Astrocyte (in vitro differentiated cells and primary cell): ENCODE data around the gene TLR6. TPM values are rescaled to one million over a fixed set of nuclear protein-coding genes. Genes with fewer than 3 reads are reported as not detected.

Experiments
- DNase-seq: peaks from one replicate; pipeline ENCODE4 v3.0.0-alpha.2; 2010; ENCODE audit warnings: low read depth
- FAIRE-seq: peaks from 2 replicates; lab custom pipeline; 2011; peaks lifted over from hg19 to GRCh38; lab: Jason Lieb, UNC
- H2AFZ ChIP-seq: 2 replicates; pipeline ENCODE4 v1.6.0; 2012; ENCODE audit warnings: low read depth, low read length, inconsistent platforms
- H3K27ac ChIP-seq: 2 replicates; pipeline ENCODE4 v1.5.1; 2011; ENCODE audit warnings: low read depth, low read length, inconsistent platforms
- H3K27me3 ChIP-seq: 2 replicates; pipeline ENCODE4 v1.6.0; 2011; ENCODE audit warnings: low read length, inconsistent platforms; ENCODE audit not compliant: insufficient read depth
- H3K36me3 ChIP-seq: 2 replicates; pipeline ENCODE4 v1.5.1; 2011; ENCODE audit warnings: low read length, inconsistent platforms; ENCODE audit not compliant: insufficient read depth
- H3K4me1 ChIP-seq: 2 replicates; pipeline ENCODE4 v1.5.1; 2011; ENCODE audit warnings: low read length, inconsistent platforms; ENCODE audit not compliant: insufficient read depth
- H3K4me2 ChIP-seq: 2 replicates; pipeline ENCODE4 v1.6.0; 2012; ENCODE audit warnings: low read length, inconsistent platforms
- H3K4me3 ChIP-seq: 2 replicates; pipeline ENCODE4 v1.5.1; 2011; ENCODE audit warnings: low read depth, mild to moderate bottlenecking, low read length, inconsistent platforms; ENCODE audit not compliant: insufficient read depth
- H3K79me2 ChIP-seq: 2 replicates; pipeline ENCODE4 v1.6.0; 2012; ENCODE audit warnings: mild to moderate bottlenecking, low read length, inconsistent platforms; ENCODE audit not compliant: insufficient read depth
- H3K9ac ChIP-seq: 2 replicates; pipeline ENCODE4 v1.6.0; 2012; ENCODE audit warnings: mild to moderate bottlenecking, low read length, inconsistent platforms
- H3K9me3 ChIP-seq: 2 replicates; pipeline ENCODE4 v1.5.1; 2012; ENCODE audit warnings: low read depth, mild to moderate bottlenecking, low read length, inconsistent platforms; ENCODE audit not compliant: insufficient read depth
- H4K20me1 ChIP-seq: 2 replicates; pipeline ENCODE4 v1.6.0; 2012; ENCODE audit warnings: low read length, inconsistent platforms; ENCODE audit not compliant: insufficient read depth
- H3K27ac Mint-ChIP-seq: one replicate; pipeline ENCODE4 v1.8.0; 2021; ENCODE audit warnings: mild to moderate bottlenecking, mixed read lengths; ENCODE audit not compliant: unreplicated experiment
- H3K27me3 Mint-ChIP-seq: one replicate; pipeline ENCODE4 v1.8.0; 2021; ENCODE audit warnings: low read depth, mixed read lengths; ENCODE audit not compliant: unreplicated experiment
- H3K36me3 Mint-ChIP-seq: one replicate; pipeline ENCODE4 v1.8.0; 2021; ENCODE audit warnings: low read depth, mixed read lengths; ENCODE audit not compliant: unreplicated experiment
- H3K4me1 Mint-ChIP-seq: one replicate; pipeline ENCODE4 v1.8.0; 2021; ENCODE audit warnings: low read depth, mixed read lengths; ENCODE audit not compliant: unreplicated experiment
- H3K4me3 Mint-ChIP-seq: one replicate; pipeline ENCODE4 v1.8.0; 2021; ENCODE audit warnings: mild to moderate bottlenecking, moderate library complexity, mixed read lengths; ENCODE audit not compliant: unreplicated experiment
- H3K9me3 Mint-ChIP-seq: one replicate; pipeline ENCODE4 v1.8.0; 2021; ENCODE audit warnings: mild to moderate bottlenecking, mixed read lengths; ENCODE audit not compliant: unreplicated experiment
- CTCF ChIP-seq: IDR thresholded peaks from 2 replicates; pipeline ENCODE4 v1.5.1; 2011; ENCODE audit warnings: low read depth, mild to moderate bottlenecking, inconsistent platforms, low read length, moderate library complexity; ENCODE audit not compliant: insufficient read depth
- EZH2 ChIP-seq: IDR thresholded peaks from 2 replicates; pipeline ENCODE4 v1.6.1; 2012; ENCODE audit warnings: mild to moderate bottlenecking, low read length, inconsistent platforms; ENCODE audit not compliant: insufficient read depth
- total RNA-seq: library from RNA; stranded (reverse); gene quantifications from 2 replicates; pipeline ENCODE4 v1.2.1, GENCODE V29; 2021

Gene TLR6
- total RNA-seq, 1 donor from 2014 or later: 3.8 TPM

- Histone ChIP-seq H3K4me2 (no peak overlapping the region), H4K20me1 (no peaks in the 10 kb centered on the region), H2AFZ (no peak overlapping the region), H3K79me2 (no peaks in the 10 kb centered on the region), H3K9ac (no peak overlapping the region), H3K4me3 (no peak overlapping the region), H3K36me3 (no peaks in the 10 kb centered on the region), H3K27me3 (no peaks in the 10 kb centered on the region), H3K27ac (no peak overlapping the region), H3K4me1 (no peaks in the 10 kb centered on the region), H3K9me3 (no peaks in the 10 kb centered on the region)
- Mint-ChIP-seq H3K27ac (no peak overlapping the region), H3K36me3 (peaks cover 9% of the 10 kb centered on the region), H3K4me3 (no peak overlapping the region), H3K27me3 (no peaks in the 10 kb centered on the region), H3K4me1 (peaks cover 12% of the 10 kb centered on the region), H3K9me3 (peaks cover 14% of the 10 kb centered on the region)
- FAIRE-seq (no peak), DNase-seq (no peak)
- TF ChIP-seq EZH2 (no peak), CTCF (no peak)
Measured at GRCh38 chr4:38818441-38818976, 38.1 kb downstream of the TLR6 start.

GRCh38 chr4:38815885-38816782, 40.5 kb downstream of the TLR6 start:
- TF ChIP-seq CTCF: no peak
- TF ChIP-seq EZH2: no peak
- no peak overlapping the region for H3K27ac Mint-ChIP-seq
- Histone ChIP-seq H3K4me2 (no peak overlapping the region), H3K9ac (no peak overlapping the region), H3K36me3 (no peaks in the 10 kb centered on the region), H3K9me3 (no peaks in the 10 kb centered on the region), H2AFZ (no peak overlapping the region), H3K27me3 (no peaks in the 10 kb centered on the region), H3K27ac (no peak overlapping the region), H3K79me2 (no peaks in the 10 kb centered on the region), H3K4me3 (no peak overlapping the region), H3K4me1 (no peaks in the 10 kb centered on the region), H4K20me1 (no peaks in the 10 kb centered on the region)
- DNase-seq (peak; percentile 32), FAIRE-seq (no peak)
- no peaks in the 10 kb centered on the region for H3K27me3 Mint-ChIP-seq
- H3K36me3 Mint-ChIP-seq: peaks cover 2% of the 10 kb centered on the region
- peaks cover 12% of the 10 kb centered on the region for H3K4me1 Mint-ChIP-seq
- H3K9me3 Mint-ChIP-seq: peaks cover 10% of the 10 kb centered on the region
- no peak overlapping the region for H3K4me3 Mint-ChIP-seq

GRCh38 chr4:38814386-38814785, 42.2 kb downstream of the TLR6 start:
- no peaks in the 10 kb centered on the region for H3K4me1 ChIP-seq
- H3K4me3 ChIP-seq: no peak overlapping the region
- FAIRE-seq (no peak), DNase-seq (no peak)
- Mint-ChIP-seq H3K4me1 (peaks cover 4% of the 10 kb centered on the region), H3K27me3 (no peaks in the 10 kb centered on the region), H3K4me3 (no peak overlapping the region), H3K9me3 (peaks cover 10% of the 10 kb centered on the region), H3K36me3 (peaks cover 2% of the 10 kb centered on the region), H3K27ac (no peak overlapping the region)
- H4K20me1 ChIP-seq: no peaks in the 10 kb centered on the region
- H2AFZ ChIP-seq: no peak overlapping the region
- no peak overlapping the region for H3K4me2 ChIP-seq
- H3K79me2 ChIP-seq: no peaks in the 10 kb centered on the region
- H3K9ac ChIP-seq: no peak overlapping the region
- H3K36me3 ChIP-seq: no peaks in the 10 kb centered on the region
- TF ChIP-seq CTCF: no peak
- TF ChIP-seq EZH2: no peak
- no peaks in the 10 kb centered on the region for H3K27me3 ChIP-seq
- no peaks in the 10 kb centered on the region for H3K9me3 ChIP-seq
- no peak overlapping the region for H3K27ac ChIP-seq
